Nucleus accumbens (tissue), 56 donors: ENCODE data around the gene ALG3.

Experiments
- DNase-seq, 56 donors: peaks; one replicate each; lab custom pipeline; 2025; lab: John Stamatoyannopoulos, UW

Gene ALG3

GRCh38 chr3:184236636-184237035, 12.1 kb downstream of the ALG3 start:
- DNase-seq = no peak

- DNase-seq = no peak
Measured at GRCh38 chr3:184236033-184236410, 12.7 kb downstream of the ALG3 start.

GRCh38 chr3:184235381-184236032, 13.3 kb downstream of the ALG3 start:
- DNase-seq = no peak

GRCh38 chr3:184234671-184235380, 13.9 kb downstream of the ALG3 start:
- DNase-seq = no peak

GRCh38 chr3:184234224-184234623, 14.5 kb downstream of the ALG3 start:
- peak in 28 of 56 donors; percentile 7 to 75 (median 35) for DNase-seq

- DNase-seq = no peak
Measured at GRCh38 chr3:184233127-184233843, 15.5 kb downstream of the ALG3 start.

DNA sequence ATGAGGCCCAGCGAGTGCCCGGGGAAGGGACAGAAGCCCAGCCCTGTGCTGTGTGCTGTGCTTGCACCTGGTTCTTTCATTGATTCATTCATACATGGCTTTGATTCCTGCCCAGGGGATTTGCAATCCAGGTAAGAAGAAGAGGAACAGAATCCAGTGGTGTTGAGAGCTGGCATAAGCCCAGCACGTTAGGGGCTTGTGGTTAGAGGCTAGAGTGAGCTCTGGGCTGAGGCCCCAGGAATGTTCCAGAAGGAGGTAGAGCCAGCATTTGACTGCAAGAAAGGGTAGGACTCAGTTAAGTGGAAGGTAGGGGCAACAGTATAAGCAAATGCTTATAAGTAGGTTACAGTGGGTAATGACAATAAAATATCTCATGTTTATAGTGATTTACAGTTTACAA, 17.1 kb downstream of the ALG3 start:
- peak in 1 of 56 donors; percentile 11 for DNase-seq

DNA sequence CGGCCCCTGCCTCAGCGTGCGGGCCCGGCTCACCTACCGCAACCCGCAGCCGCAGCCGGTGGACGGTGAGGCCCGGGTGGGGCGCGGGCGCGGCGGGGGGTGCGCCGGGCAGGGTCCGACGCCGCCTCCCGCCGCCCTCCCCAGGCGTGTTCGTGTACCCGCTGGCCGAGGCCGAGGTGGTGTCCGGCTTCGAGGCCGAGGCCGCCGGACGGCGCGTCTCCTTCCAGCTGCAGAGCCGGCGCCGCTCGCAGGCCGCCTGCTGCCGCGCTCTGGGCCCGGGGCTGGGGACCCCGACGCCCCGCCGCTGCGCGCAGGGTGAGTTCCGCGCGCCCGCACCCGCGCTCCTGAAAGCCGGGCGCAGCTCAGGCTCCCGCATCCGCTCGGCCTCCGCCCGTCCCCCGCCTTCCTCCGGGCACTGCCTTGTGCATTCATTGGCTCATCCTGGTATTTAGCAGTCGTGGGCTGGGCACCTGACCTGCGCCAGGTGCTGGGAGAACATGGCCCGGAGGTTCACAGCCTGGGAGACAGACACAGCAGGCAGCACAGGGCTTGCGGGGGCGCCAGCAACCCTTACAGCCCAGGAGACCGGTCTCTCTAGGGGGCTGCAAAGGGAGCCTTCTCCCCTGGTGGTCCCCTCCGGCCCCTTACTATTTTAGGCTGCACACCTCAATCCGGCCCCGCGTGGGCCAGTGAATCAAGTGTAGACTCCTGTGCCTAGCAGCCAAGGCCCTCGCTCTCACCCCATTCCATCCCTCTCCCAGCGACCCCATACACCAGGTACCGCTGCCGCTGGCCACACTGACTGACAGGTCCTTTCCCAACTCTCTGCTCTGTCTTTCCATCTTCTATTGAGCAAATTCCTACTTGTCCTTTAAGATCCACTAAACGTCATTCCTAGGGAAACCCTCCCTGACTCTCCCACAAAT, 17.9 kb downstream of the ALG3 start:
- peak in 5 of 56 donors; percentile 7 to 24 (median 19) for DNase-seq

GRCh38 chr3:184230081-184230602, 18.6 kb downstream of the ALG3 start:
- peak in 1 of 56 donors; percentile 35 for DNase-seq

- peak in 23 of 56 donors; percentile 8 to 62 (median 29) for DNase-seq
Measured at GRCh38 chr3:184229394-184230080, 19.2 kb downstream of the ALG3 start, which contains the start of gene VWA5B2. TSS of gene VWA5B2 (plus strand) at chr3:184229585. CDS start at chr3:184230529, 944 bp downstream.

DNA sequence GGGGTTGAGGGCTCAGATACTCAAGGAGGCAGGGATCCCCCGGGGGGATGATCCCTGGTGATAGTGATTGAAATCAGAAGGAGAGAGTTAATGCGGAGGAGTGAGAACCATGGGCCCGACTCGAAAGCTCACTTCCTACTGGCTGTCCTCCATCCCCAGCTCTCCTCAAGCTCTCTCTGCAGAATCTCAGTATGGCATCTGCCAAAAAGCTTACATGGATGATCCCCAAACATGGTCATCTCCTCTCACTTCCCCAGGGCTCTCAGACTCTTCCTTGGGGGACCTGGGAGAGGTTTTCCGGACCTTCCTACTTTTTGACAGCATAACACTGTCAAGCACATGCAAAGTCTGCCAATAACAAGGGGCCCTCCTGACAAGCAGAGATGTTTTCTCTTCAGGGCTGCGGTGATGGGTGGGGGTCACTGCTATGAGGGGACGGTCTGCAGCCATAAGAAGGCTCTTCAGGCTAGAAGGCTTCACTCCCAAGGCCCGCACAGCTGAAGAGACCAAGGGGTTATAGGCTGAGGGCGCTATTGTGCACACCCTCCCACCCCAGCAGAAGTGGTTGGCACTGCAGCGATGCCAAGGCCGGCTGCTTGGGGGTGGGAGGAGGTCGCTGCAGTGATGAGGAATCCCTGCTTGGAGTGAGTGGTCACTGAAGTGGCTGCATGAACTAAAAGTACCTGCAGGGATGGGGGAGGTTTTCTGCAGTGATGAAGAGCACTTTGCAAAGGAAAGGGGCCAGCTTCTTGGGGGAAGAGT, 20.2 kb downstream of the ALG3 start:
- no peak for DNase-seq

DNA sequence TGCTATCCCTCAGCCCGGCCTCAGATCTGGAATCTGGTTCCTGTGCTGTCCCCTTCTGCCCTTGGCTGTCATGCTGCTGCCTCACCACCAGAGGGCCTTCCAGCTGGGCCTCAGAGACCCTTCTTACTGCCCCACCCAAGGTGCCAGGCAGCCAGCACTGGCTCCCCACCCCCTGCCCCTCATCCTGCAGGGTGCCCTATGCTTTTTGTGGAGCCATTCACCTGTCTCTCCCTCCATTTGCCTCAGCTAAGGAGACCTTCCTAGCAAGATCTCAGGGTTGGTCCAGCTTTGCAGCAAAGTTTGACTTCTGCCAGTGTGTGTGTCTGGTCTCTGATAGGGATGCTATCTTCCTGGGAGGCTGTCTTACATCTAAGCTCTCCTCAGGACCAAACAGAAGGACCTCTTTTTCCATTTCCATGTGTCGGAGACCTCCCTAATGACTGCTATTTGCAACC, 21.3 kb downstream of the ALG3 start:
- peak in 3 of 56 donors; percentile 9 to 10 (median 10) for DNase-seq

- DNase-seq = no peak
Measured at GRCh38 chr3:184223946-184224345, 24.8 kb downstream of the ALG3 start.

DNA sequence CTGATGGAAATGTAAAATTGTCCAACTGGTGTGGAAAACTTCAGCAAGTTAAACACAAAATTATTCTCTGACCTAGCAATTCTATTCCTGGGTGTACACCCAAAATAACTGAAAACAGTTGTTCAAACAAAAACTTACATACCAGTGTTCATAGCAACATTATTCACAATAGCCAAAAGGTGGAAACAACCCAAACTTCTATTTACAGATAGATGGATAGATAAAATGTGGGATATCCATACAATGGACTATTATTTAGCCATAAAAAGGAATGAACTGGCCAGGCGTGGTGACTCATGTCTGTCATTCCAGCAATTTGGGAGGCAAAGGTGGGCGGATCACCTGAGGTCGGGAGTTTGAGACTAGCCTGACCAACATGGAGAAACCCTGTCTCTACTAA, 26.2 kb downstream of the ALG3 start:
- DNase-seq = no peak

- DNase-seq = no peak
Measured at GRCh38 chr3:184218814-184219213, 29.9 kb downstream of the ALG3 start.

GRCh38 chr3:184211718-184212117, 37.0 kb downstream of the ALG3 start:
- DNase-seq = no peak

GRCh38 chr3:184211297-184211696, 37.5 kb downstream of the ALG3 start:
- no peak for DNase-seq

DNA sequence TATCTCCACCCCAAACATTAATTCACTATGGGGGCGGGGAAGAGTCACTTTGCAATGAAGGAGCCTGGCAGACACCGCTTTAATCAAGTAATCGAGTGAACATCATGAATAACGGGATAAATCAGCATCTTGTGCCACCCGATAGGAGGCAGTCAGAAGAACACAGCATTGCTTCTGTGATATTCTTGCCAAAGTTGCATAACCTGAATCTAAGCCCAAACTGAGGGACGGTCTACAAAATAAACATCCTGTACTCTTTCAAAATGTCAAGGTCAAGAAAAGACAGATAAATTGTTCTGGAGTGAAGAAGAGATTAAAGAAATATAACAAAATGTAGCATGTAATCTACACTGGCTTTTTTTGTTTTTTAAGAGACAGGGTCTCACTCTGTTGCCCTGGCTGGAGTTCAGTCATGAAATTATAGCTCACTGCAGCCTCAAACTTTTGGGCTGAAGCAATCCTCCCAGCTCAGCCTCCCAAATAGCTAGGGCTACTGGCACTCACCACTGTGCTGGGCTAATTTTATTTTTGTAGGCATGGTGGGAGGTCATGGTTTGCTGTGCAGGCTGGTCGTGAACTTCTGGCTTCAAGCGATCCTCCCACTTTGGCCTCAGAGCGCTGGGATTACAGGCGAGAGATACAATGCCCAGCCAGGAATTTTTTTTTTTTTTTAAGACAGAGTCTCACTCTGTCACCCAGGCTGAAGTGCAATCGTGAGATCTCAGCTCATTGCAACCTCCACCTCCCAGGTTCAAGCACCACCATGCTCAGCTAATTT, 39.4 kb downstream of the ALG3 start:
- DNase-seq = no peak
